ENCODE data around the gene BLTP3B. TPM values are rescaled to one million over a fixed set of nuclear protein-coding genes. Genes with fewer than 3 reads are reported as not detected.
A peak's percentile ranks its signal among the peaks of the same experiment; 100 is the strongest.

The BLTP3B gene
- polyA plus RNA-seq, 1 donor from 2014 or later = 20.5 TPM

DNA sequence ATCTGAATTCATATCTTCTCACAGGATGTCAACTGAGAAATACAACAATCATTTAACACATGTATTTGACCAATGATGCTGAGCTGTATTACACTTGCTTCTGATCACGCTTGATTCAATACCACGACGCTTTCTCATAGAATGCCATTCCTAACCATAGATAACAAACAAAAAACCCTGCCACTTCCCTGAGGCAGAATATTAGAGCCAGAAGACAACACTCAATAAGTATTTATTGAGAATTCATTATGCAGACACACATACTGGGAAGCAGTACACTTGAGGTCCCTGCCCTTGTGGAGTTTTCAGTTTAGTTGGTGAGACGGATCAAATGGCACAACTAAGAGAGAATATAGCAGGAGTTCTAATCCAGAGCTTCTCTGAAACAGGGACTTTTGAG, 32.4 kb downstream of the BLTP3B start:
- H3K4me1 Mint-ChIP-seq = peaks cover 11 to 24% (median 19%) of the 10 kb centered on the region in 3 donors
- H3K27me3 Mint-ChIP-seq = no peaks in the 10 kb centered on the region
- H3K27ac Mint-ChIP-seq = no peak overlapping the region
- peaks cover 17% of the 10 kb centered on the region for H3K36me3 Mint-ChIP-seq
- peaks cover 0 to 3% (median 2%) of the 10 kb centered on the region in 3 donors for H3K9me3 Mint-ChIP-seq
- no peak overlapping the region for H3K4me3 Mint-ChIP-seq

DNA sequence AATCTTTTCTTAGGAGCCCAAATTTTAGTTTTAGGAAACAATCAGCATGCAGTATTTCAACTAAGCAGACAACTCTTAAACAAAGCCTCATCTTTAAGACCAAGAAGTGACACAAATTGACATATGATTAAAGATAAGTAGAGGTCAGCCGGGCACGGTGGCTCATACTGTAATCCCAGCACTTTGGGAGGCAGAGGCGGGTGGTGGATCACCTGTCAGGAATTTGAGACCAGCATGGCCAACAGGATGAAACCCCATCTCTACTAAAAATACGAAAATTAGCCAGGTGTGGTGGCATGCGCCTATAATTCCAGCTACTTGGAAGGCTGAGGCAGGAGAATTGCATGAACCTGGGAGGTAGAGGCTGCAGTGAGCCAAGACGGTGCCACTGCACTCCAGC, 35.8 kb downstream of the BLTP3B start:
- Mint-ChIP-seq H3K27ac (peak overlapping the region in 1 of 3 donors; percentile 67), H3K27me3 (no peaks in the 10 kb centered on the region), H3K36me3 (peaks cover 13% of the 10 kb centered on the region), H3K4me1 (peaks cover 2 to 13% (median 10%) of the 10 kb centered on the region in 3 donors), H3K9me3 (peaks cover 0 to 3% (median 2%) of the 10 kb centered on the region in 3 donors), H3K4me3 (no peak overlapping the region)

DNA sequence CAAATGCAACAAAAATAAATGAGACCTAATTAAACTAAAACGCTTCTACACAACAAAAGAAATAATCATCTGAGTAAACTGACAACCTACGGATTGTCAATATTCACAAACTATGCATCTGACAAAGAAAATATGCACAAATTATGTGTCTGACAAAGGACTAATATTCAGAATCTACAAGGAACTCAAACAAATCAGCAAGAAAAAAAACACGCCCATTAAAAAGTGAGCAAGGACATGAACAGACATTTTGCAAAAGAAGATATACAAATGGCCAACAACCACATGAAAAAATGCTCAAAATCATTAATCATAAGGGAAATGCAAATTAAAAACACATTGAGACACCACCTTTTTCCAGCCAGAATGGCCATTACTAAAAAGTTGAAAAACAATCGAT, 37.0 kb downstream of the BLTP3B start:
- Mint-ChIP-seq H3K4me3 (no peak overlapping the region), H3K9me3 (peaks cover 0 to 3% (median 2%) of the 10 kb centered on the region in 3 donors), H3K4me1 (peaks cover 2 to 14% (median 7%) of the 10 kb centered on the region in 3 donors), H3K27ac (peak overlapping the region in 1 of 3 donors; percentile 67), H3K27me3 (no peaks in the 10 kb centered on the region), H3K36me3 (peaks cover 13% of the 10 kb centered on the region)

DNA sequence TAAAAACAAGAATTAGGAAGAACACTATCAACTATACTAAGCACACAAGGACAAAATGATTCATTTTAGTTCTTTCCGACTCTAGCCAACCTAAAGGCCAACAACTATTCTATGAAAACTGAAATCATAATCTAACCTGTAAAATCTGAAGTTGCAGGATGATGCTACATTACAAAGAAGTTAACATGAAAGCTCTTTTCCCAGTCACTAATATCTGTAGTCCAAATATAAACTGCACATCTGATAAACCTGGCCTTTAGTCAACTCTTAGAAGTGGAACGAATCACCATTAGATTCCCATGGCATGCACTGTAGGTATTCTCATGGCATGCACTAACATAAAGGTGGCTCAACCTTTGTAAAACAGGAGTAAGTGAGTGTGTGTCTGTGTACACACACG, 41.7 kb downstream of the BLTP3B start:
- H3K4me1 Mint-ChIP-seq = peaks cover 0 to 8% (median 0%) of the 10 kb centered on the region in 3 donors
- no peak overlapping the region for H3K4me3 Mint-ChIP-seq
- no peaks in the 10 kb centered on the region for H3K27me3 Mint-ChIP-seq
- no peak overlapping the region for H3K27ac Mint-ChIP-seq
- no peaks in the 10 kb centered on the region for H3K9me3 Mint-ChIP-seq
- H3K36me3 Mint-ChIP-seq = peaks cover 4% of the 10 kb centered on the region

Other genes starting within 250 kb of the BLTP3B start
- gene ANKS1B, start 157.9 kb downstream of the BLTP3B start, polyA plus RNA-seq = not detected
- gene ACTR6, start 57.9 kb upstream of the BLTP3B start, polyA plus RNA-seq = 29.8 TPM
- 0.86 TPM for gene DEPDC4, start 124.2 kb upstream of the BLTP3B start, polyA plus RNA-seq
- gene SCYL2, start 124.3 kb upstream of the BLTP3B start, polyA plus RNA-seq = 19.3 TPM
- gene SLC17A8, start 214.2 kb upstream of the BLTP3B start, polyA plus RNA-seq = not detected

All from IgD-negative memory B cell (primary cell).